ENCODE data around the gene MAGEB3.

MAGEB3 gene

DNA sequence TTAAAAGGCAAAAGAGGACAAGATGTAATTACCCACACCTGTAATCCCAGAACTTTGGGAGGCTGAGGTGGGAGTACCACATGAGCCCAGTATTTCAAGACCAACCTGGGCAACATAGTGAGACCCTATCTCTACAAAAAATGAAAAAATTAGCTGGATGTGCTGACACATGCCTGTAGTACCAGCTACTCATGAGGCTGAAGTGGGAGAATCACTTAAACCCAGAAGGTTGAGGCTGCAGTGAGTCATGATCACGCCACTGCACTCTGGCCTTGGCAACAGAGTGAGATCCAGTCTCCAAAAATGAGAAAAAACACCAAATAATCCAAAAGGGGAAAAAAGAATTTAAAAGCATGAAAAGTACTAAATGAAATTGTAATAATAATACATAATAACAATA lies 47.9 kb downstream of the MAGEB3 start:
- Histone ChIP-seq H3K4me1 (ENCODE audit: control insufficient read depth, insufficient read depth, low read length) (no peaks in the 10 kb centered on the region), H3K27ac (ENCODE audit: low read depth, low read length) (no peak overlapping the region), H3K4me3 (ENCODE audit: low read depth, low read length) (no peak overlapping the region), H3K9ac (ENCODE audit: low read length) (no peak overlapping the region), H3K36me3 (ENCODE audit: control insufficient read depth, insufficient read depth, low read length) (no peaks in the 10 kb centered on the region), H3K9me3 (ENCODE audit: control insufficient read depth, insufficient read depth, low read depth, low read length) (no peaks in the 10 kb centered on the region), H3K27me3 (ENCODE audit: control insufficient read depth, insufficient read depth, low read length) (no peaks in the 10 kb centered on the region)

DNA sequence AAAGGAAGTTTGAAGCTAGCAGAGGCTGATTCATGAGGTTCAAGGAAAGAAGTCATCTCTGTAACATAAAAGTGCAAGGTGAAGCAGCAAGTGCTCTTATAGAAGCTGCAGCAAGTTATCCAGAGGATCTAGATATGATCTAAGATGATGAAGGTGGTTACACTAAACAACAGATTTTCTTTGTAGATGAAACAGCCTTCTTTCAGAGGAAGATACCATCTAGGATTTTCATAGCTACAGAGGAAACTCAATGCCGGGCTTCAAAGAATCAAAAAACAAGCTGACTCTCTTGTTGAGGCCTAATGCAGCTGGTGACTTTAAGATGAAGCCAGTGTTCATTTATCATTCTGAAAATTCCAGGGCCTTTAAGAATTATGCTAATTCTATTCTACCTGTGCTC lies 50.0 kb downstream of the MAGEB3 start:
- Histone ChIP-seq H3K4me3 (ENCODE audit: low read depth, low read length) (no peak overlapping the region), H3K9me3 (ENCODE audit: control insufficient read depth, insufficient read depth, low read depth, low read length) (no peaks in the 10 kb centered on the region), H3K27ac (ENCODE audit: low read depth, low read length) (no peak overlapping the region), H3K27me3 (ENCODE audit: control insufficient read depth, insufficient read depth, low read length) (no peaks in the 10 kb centered on the region), H3K9ac (ENCODE audit: low read length) (no peak overlapping the region), H3K36me3 (ENCODE audit: control insufficient read depth, insufficient read depth, low read length) (no peaks in the 10 kb centered on the region), H3K4me1 (ENCODE audit: control insufficient read depth, insufficient read depth, low read length) (no peaks in the 10 kb centered on the region)

DNA sequence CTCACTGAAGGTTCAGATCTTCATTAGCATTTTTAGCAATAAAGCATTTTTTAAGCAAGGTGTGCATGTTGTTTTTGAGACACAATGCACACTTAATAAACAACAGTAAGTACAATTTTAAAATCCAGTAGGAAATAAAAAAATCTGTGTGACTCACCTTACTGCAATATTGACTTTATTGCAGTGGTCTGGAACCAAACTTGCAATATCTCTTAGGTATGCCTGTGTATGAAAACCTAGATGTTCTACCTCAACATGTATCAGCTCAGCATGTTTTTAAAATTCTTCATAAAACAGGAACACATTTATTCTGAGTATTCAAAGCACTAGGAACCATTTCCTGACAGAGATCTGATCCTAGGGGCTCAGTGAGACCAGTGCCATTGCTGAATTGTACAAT lies 52.1 kb downstream of the MAGEB3 start:
- H3K4me3 ChIP-seq (ENCODE audit: low read depth, low read length): no peak overlapping the region
- no peak overlapping the region for H3K9ac ChIP-seq (ENCODE audit: low read length)
- no peak overlapping the region for H3K27ac ChIP-seq (ENCODE audit: low read depth, low read length)

DNA sequence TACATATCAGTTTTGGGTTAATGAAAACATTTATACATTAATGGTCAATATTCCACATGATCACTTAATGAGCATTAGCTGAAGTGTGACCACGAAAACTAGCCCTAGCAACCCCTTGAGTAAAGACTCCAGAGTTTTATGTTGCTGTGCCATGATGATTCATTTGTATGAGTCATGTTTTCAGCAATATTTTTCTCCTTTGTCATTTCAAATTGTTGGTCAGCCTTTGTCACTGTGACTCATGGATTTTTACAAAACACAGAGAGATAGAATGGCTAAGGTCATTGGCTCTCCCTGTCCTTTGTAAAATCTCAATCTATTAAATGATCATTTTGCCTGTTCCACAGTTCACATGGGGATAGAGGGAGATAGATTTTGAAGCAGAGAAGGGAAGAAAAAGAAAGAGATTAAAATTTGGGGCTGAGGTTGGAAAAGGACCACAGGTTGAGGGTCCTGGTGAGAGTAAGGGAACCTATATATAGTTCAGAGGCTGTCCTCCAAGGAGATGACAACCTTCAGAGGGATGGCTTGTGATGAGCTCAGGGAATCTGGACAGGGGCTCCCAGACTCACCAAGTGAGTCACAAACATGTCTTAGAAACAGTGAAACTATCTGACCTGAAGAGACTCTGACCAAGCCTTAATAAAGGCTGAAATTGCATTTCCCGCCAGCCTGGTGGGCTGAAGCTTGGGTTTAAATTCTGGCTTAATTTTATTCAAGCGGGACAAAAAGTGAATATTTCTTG lies 53.2 kb downstream of the MAGEB3 start:
- no peak overlapping the region for H3K4me3 ChIP-seq (ENCODE audit: low read depth, low read length)
- no peak overlapping the region; the same call in 1 of the 2 replicates for H3K27ac ChIP-seq (ENCODE audit: low read depth, low read length)
- H3K9ac ChIP-seq (ENCODE audit: low read length): no peak overlapping the region

More for the DNA sequence above, 52.1 kb downstream of the MAGEB3 start:
- H3K36me3 ChIP-seq (ENCODE audit: control insufficient read depth, insufficient read depth, low read length): no peaks in the 10 kb centered on the region
- no peaks in the 10 kb centered on the region for H3K4me1 ChIP-seq (ENCODE audit: control insufficient read depth, insufficient read depth, low read length)
- no peaks in the 10 kb centered on the region for H3K27me3 ChIP-seq (ENCODE audit: control insufficient read depth, insufficient read depth, low read length)
- H3K9me3 ChIP-seq (ENCODE audit: control insufficient read depth, insufficient read depth, low read depth, low read length): no peaks in the 10 kb centered on the region

More for the DNA sequence above, 53.2 kb downstream of the MAGEB3 start:
- Histone ChIP-seq H3K4me1 (ENCODE audit: control insufficient read depth, insufficient read depth, low read length) (no peaks in the 10 kb centered on the region), H3K36me3 (ENCODE audit: control insufficient read depth, insufficient read depth, low read length) (no peaks in the 10 kb centered on the region), H3K9me3 (ENCODE audit: control insufficient read depth, insufficient read depth, low read depth, low read length) (no peaks in the 10 kb centered on the region), H3K27me3 (ENCODE audit: control insufficient read depth, insufficient read depth, low read length) (no peaks in the 10 kb centered on the region)
